ENCODE data around the gene GSG1L2.

GSG1L2 gene

DNA sequence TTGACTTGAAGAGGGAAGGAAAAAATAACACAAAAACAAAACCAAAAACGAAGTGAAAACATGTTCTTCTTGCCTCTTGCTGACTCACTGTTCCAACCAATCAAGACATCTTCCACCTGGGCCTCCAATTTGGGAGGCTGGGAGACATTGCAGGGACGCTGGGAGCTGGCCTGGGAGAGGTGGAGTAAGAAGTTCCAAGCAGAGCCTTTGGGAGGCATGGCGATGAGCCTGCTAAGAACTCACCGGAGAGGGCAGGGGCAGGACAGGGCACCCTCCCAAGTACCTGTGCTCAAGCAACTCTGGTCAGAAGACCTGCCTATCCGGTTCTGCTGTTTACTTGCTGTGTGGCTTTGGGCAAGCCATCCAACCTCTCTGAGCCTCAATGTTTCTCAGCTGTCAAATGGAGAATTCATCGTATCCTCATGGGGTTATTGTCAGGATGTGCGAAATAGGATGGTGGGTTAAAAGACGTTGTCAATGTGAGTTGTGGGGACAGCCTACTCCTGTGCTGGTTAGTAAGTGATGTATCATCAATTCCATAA, 3.0 kb upstream of the GSG1L2 start:
- no peak for DNase-seq

- DNase-seq = no peak
These were observed 2.2 kb upstream of the GSG1L2 start for GRCh38 chr17:9824094-9824493.

- no peak for DNase-seq
These were observed 1.4 kb downstream of the GSG1L2 start for GRCh38 chr17:9820448-9820847.

GRCh38 chr17:9818760-9819159, 3.1 kb downstream of the GSG1L2 start:
- no peak for DNase-seq

GRCh38 chr17:9817086-9817485, 4.8 kb downstream of the GSG1L2 start:
- DNase-seq = no peak

DNA sequence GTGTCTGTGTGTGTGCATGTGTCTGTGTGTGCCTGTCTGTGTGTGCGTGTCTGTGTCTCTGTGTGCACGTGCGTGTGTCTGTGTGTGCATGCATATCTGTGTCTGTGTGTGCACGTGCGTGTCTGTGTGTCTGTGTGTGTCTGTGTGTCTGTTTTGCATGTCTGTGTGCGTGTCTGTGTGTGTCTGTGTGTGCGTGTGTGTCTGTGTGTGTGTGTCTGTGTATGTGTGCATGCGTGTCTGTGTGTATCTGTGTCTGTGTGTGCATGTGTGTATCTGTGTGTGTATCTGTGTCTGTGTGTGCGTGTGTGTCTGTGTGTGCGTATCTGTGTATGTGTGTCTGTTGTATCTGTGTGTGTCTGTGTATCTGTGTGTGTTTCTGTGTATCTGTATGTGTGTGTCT, 5.4 kb downstream of the GSG1L2 start:
- no peak for DNase-seq

DNA sequence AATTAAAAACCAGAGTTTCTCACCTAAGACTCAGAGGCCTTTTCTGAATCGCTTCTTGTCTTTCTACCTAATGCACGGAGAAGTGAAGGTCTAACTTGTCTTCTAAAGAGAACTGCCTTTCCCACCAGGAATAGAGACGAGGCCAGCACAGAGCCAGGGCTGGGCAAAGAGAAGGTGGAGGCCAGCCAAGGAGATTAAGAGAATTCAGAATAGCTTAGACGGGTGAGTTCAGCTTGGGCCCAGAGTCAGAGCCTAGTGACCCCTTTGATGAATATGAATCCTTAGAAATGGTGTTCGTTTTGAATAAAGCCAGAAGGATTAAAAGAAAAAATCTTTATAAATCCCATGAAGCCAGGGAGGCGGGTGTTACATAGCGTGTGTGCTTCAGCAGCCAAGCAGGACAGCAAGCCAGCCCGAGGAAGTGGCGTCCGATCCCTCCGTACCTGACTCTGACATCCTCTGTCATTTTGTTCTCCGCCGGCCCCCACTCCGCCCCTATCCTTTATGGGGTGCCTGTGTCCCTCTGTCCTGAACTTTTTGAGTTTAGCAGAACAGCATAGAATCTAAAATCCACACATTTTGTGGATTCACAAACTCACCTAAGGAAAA, 7.4 kb downstream of the GSG1L2 start:
- DNase-seq = no peak

- DNase-seq = no peak
These were observed 8.7 kb downstream of the GSG1L2 start for GRCh38 chr17:9813166-9813565.

DNA sequence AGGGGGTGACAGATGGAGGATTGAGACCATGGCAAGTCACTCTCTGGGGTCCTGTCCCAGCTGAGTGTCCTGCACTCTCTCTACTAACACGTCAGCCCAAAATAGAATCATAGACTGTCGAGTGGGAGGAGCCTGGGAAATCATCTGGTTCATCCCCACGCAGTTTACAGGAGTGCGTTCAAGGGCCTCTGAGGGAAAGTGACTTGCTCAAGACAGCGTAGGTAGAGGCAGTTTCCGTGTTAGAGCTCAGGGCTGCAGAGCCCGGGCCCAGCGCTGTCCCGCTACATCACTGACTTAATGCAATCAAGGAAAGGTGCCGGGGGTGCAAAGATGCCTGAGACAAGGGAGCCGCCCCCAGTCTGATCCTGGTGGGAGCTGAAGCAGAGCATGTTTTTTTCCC, 10.3 kb downstream of the GSG1L2 start:
- DNase-seq = no peak

- DNase-seq = no peak
These were observed 10.8 kb downstream of the GSG1L2 start for GRCh38 chr17:9811086-9811485.

DNA sequence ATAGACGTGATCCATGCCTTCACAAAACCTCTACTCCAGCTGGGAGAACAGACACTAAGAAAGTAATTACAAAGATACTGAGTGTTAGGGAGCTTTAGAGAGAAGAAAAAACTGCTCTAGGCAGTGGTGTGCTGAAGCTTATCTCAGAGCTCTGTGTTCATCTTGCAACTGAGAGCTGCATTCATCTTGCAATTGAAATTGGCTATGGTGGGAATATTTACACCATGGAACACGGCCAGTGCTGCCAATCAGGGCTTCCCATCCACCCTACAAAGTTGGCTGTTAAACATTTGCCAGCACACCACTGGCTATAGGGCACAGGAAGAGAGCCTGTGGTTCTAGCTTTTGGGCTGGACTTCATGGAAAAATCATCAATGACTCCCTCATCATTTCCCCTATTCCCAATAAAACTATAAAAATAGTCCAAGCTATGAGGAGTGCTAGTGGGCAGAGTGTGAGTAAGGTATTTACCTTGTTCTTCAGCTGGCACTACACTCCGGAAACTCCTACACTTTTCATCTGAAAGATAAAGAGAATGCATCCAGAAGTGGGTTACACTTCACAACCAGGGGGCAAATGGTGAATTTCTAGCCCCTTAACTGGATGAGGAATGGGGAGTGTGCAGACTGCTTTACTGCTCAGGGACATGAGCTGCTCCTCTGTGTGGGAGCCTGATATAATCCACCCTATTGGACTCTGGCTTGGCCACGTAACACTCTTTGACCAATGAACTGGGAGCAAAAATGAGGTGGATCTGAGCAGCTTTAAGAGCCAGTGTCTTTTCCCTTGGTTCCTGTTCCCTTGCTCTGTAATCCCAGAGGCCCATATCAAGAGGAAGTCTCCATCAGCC, 11.6 kb downstream of the GSG1L2 start:
- DNase-seq = no peak

- DNase-seq = no peak
These were observed 12.5 kb downstream of the GSG1L2 start for GRCh38 chr17:9809409-9809808.

GRCh38 chr17:9806699-9807098, 15.2 kb downstream of the GSG1L2 start:
- DNase-seq = no peak

DNA sequence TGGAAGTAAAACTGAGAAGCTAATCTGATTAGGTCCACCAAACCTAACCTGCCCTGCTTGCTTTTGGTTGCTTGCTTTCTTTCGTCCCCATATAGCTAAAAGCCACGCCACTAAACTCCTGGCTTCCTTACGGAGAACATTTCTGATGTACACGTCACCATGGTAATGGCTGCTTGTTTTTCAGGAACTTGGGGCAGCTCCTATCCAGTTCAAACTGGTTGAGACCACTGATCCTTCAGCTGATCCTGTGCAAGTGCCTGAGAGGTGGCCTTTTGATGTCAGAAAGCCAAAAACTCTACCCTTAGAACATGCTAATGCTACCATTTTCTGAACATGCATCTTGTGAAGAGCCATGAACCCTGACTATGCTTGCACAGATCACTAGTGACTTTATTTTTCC, 16.1 kb downstream of the GSG1L2 start:
- DNase-seq = no peak

GRCh38 chr17:9802697-9803096, 19.2 kb downstream of the GSG1L2 start:
- DNase-seq = no peak

GRCh38 chr17:9802294-9802693, 19.6 kb downstream of the GSG1L2 start:
- no peak for DNase-seq

GRCh38 chr17:9801505-9801904, 20.4 kb downstream of the GSG1L2 start:
- DNase-seq = no peak

DNA sequence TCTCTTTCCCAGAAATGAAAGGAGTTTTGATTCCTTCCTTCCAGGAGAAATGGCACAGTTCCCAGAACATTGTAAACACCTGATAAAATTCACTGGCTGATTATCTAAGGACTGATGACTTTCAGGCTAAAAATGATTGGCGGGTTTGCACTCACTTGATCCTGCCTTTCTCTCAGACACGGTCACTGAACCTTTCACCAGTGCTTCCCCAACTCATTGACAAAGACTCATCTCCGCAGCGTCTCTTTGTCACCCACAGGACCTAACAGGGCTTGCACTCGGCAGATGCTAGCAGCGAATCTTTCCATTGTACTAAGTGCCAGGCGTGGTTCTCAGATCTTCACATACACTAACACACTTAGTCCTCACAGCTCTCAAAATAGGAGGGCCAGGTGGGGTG, 23.2 kb downstream of the GSG1L2 start:
- no peak for DNase-seq

DNA sequence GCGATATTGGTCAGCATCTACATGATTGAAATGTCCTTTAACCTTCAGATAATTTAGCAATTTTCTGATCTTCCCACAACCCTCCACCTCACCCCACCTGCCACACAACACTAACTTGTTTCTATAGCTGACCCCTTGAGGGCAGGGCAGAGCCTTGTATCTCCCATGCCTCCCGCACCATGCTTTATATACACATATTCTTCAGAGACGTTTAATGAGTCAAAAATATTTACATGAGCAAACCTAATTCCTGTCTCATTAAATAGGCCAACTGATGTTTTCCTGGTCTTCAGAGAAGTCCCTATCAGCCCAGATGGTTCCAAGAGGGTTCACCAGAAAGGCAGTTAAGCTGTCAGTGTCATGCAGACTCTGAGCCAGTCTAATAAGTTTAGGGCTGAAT, 23.9 kb downstream of the GSG1L2 start:
- no peak for DNase-seq

DNA sequence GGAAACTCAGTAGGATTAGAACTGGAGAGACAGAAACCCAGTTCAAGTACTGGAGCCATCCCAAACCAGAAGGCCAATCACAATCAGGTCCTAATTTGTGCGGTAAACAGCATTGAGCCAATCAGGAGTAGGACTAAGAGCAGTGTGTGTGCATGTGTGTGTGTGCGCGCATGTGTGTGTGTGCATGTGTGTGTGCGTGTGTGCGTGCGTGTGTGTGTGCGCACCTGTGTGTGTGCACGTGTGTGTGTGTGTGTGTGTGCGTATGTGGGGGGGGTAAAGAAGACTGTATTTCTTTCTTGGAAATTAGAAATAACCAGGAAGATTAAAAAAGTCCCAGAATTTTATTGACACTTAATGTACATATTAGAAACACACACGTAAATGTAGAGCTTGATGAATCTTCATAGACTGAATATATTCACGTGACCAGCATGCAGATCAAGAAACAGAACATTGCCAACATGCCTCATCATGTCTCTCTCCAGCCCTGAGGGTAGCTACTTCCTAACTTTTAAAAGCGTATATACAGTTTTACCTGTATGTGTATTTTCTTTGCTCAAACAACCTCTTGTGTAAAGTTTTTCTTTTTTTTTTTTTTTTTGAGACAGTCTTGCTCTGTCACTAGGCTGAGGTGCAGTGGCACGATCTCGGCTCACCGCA, 29.6 kb downstream of the GSG1L2 start:
- DNase-seq = no peak

DNA sequence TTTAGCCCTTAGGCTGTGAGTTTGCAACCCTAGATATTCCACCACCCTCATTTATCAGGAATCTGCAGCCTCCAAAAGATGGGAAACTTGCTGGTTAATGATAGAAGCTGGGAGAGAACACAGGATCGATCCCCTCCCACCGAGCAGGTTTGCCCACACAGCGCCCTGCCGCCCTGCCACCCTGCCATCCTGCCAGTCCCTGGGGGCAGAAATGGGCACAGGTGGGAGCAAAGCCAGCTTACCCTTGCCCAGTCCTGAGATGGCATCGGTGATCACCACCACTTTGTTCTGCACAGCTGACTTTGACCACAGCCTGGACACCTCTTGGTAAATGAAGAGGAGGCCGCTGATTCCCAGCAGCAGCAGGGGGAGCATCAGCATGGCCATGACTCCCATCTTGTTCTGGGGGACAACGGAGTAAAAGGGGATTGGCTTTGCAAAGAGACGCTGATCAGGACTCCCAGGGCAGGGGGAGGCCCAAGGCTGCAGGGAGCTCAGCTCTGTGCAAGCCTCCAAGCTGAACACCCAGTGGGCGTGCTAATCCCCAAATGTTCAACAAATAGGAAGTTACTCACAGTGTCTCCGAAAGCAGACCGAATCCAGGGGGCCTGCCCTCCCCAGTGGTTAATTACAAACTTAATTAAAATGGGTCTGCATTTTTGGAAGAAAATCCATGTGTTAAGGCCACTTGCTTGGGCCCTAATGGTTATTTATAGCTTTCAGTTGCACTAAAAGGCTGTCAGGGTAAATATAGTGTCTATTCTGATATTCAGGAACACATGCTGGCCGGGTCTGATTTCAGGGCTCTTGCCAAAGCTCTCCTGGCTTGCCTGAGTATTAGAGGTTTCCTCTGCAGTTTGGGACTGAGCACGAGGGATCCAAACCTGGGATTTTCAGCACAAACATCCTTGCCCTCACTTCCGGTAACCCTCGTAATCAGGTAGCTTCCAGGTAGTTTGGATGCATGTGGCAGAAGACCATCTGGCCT, 30.7 kb downstream of the GSG1L2 start, which contains the start of gene DHRS7C:
Gene DHRS7C, minus strand, starts transcription at position 704 of the 988 bp plus-strand sequence. Its CDS starts 308 bp downstream, at position 396.
- DNase-seq = no peak

GRCh38 chr17:9790316-9790715, 31.6 kb downstream of the GSG1L2 start:
- DNase-seq = no peak
